ENCODE results near the gene THUMPD3. TPM values are rescaled to one million over a fixed set of nuclear protein-coding genes. Genes with fewer than 3 reads are reported as not detected.

The THUMPD3 gene
- total and polyA plus RNA-seq, 2 of the 13 experiments (the other 11 are each of a cell fraction or from before 2014, with no cell fraction given) = 31.2 to 44.1 TPM

GRCh38 chr3:9362731-9363530 is at the start of gene THUMPD3 (continued):
- TF ChIP-seq ZHX2 (IDR thresholded peaks at IDR 0.05; ENCODE audit: low read depth) = peak; percentile 67
- peak; percentile 46 for TF ChIP-seq ZHX2 (CRISPR knock-in tag; IDR thresholded peaks at IDR 0.05; ENCODE audit: borderline replicate concordance)
- TF ChIP-seq TCF12 (IDR thresholded peaks at IDR 0.05) = no peak
- TF ChIP-seq TCF12 (CRISPR knock-in tag; IDR thresholded peaks at IDR 0.05) = no peak
- TF ChIP-seq MXD3 (CRISPR knock-in tag; IDR thresholded peaks at IDR 0.05) = peak; percentile 91
- 0 out of 2 replicates have a peak, but pooled peaks have one; percentile 20 for TF ChIP-seq LCORL (IDR thresholded peaks at IDR 0.05)
- no peak for TF ChIP-seq LCORL (CRISPR knock-in tag; IDR thresholded peaks at IDR 0.05)
- TF ChIP-seq SP1 (IDR thresholded peaks at IDR 0.05) = no peak
- TF ChIP-seq SP1 (CRISPR knock-in tag; IDR thresholded peaks at IDR 0.05) = peak; percentile 45

Measured in HepG2 (cell line).